Pancreas (tissue), 10 donors: Measurements from ENCODE around the gene NAT8L. TPM values are rescaled to one million over a fixed set of nuclear protein-coding genes. Genes with fewer than 3 reads are reported as not detected.

ENCODE experiments used
- ATAC-seq, 4 donors: fragments of 200-7000 bp; cut with Tn5 transposase; one replicate each; pipeline versions ENCODE4 v1.8.0 to v1.9.1; 2020; ENCODE audit warnings: mild to moderate bottlenecking in 4 of 4, moderate library complexity in 4 of 4
- DNase-seq, 6 donors: peaks; one replicate each; pipeline ENCODE4 v3.0.0-alpha.2; 2020
- FAIRE-seq: peaks from 2 replicates; lab custom pipeline; 2012; peaks lifted over from hg19 to GRCh38; lab: Jason Lieb, UNC
- H3K27ac ChIP-seq, 4 donors: fragments of 200-600 bp; sonication (generic); 1 replicate in 3 of 4; 2 replicates in 1 of 4; pipeline versions ENCODE4 v1.5.0 to v1.8.0; 2020
- H3K27me3 ChIP-seq, 4 donors: fragments of 200-600 bp; one replicate each; pipeline ENCODE4 v1.8.0; 2021
- H3K36me3 ChIP-seq, 3 donors: fragments of 200-600 bp; sonication (generic) in 1 of 3; one replicate each; pipeline versions ENCODE4 v1.5.0 to v1.8.0; 2020 to 2021
- H3K4me1 ChIP-seq, 3 donors: fragments of 200-600 bp; one replicate each; pipeline ENCODE4 v1.8.0; 2021
- H3K4me3 ChIP-seq, 4 donors: fragments of 200-600 bp; sonication (generic) in 2 of 4; one replicate each; pipeline versions ENCODE4 v1.5.0 to v1.8.0; 2020 to 2021
- H3K9me3 ChIP-seq, 4 donors: fragments of 200-600 bp; one replicate each; pipeline ENCODE4 v1.8.0; 2021
- CTCF ChIP-seq, 4 donors: fragments of 200-600 bp; sonication (generic) in 3 of 4; IDR thresholded peaks; one replicate each; pipeline versions ENCODE4 v1.5.0 to v1.8.0; 2021; ENCODE audit warnings: antibody characterized with exemption in 4 of 4
- WGBS, 2 donors: extraction: QIAGEN DNeasy Blood & Tissue Kit; methylation state at CpG; one replicate each; pipeline ENCODE4 v1.1.7; 2013; 5-methylcytosine and 5-hydroxymethylcytosine counted together
- intact Hi-C, 3 donors: fragments of 100-400 bp; cut with DNase I; formaldehyde crosslinking; loops; one replicate each; pipeline versions ENCODE4 v1.11.1 to v1.14.2; 2022
- polyA plus RNA-seq, 2 donors: library from polyadenylated mRNA; stranded (reverse); fragments of 200-250 nt; gene quantifications; one replicate each; pipeline ENCODE4 v1.2.3, GENCODE V29; 2013
- total RNA-seq, 6 donors: library from RNA; stranded (reverse); fragmentation: NEBNext Ultra II Directional in 4 of 6; extraction: Animal tissue kit (Norgen Biotek cat#: 25700) in 4 of 6; gene quantifications; one replicate each; pipeline versions ENCODE4 v1.2.1 to v1.2.4, GENCODE V29; 2021 to 2023
- donor health status: healthy with polysubstance abuse.
- donor health status: DM: no; HTN: no; CAD: no; lungs with moderate emphysema.
- donor health status: DM: no; HTN: no; CAD: no.
- donor health status: control.
- donor health status: control.
- donor health status: Bipolar disorder and iron deficiency.
- donor health status: DM: yes; HTN: yes; CAD: no.
- donor health status: DM: no; HTN: no; CAD: no.
- donor health status: DM: no; HTN: no; CAD: no.
- donor health status: DM: yes; HTN: yes; CAD: no.

NAT8L gene
- total and polyA plus RNA-seq, 8 donors: 3.0 to 7.2 (median 4.8) TPM

- no peak for TF ChIP-seq CTCF (IDR thresholded peaks at IDR 0.05)
- ATAC-seq: no peak
- Histone ChIP-seq H3K4me3 (no peak overlapping the region), H3K27me3 (no peaks in the 10 kb centered on the region), H3K36me3 (no peaks in the 10 kb centered on the region), H3K4me1 (no peaks in the 10 kb centered on the region), H3K27ac (no peak overlapping the region), H3K9me3 (no peaks in the 10 kb centered on the region)
- 96% methylated on average over 1 of the region's 1 CpG for WGBS, 2 donors
- intact Hi-C loops: no loop called here
- no peak for FAIRE-seq
- no peak for DNase-seq
These were observed 46.4 kb downstream of the NAT8L start for GRCh38 chr4:2105559-2105958.

DNA sequence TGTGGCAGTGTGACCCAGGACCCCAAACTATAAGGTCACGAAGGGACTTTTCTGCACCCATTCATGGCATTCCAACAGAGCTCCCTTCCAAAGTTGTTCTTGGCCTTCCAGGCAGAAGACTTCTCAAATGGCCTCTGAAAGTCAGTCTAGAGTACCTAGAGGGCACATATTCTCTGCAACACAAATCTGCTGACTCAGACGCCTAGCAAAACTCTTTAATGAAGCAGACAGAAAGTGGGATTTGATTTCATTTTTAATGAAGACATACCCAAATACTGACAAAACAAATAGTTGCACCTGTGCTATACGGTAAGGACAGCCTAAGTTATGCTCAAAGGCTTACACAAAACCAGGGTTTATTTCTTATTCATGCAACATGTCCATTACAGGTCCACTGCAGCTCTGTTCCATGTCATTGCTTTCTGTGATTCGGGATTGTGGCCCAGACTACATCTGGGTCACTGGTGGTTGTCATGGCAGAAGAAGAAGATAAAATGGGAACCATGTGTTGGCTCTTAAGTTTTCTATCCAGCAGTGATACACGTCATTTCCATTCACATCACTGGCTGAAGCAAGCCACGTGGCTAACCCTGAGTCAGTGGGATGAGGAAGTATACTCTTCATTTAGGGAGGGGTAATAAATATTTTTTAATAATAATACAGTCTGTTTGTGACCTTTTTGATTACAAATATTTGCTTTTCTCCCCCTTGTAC, 57.7 kb downstream of the NAT8L start:
- FAIRE-seq: no peak
- no peak for DNase-seq
- TF ChIP-seq CTCF (IDR thresholded peaks at IDR 0.05): no peak
- Histone ChIP-seq H3K9me3 (no peaks in the 10 kb centered on the region), H3K4me1 (no peaks in the 10 kb centered on the region), H3K4me3 (no peak overlapping the region), H3K27me3 (no peaks in the 10 kb centered on the region), H3K27ac (no peak overlapping the region), H3K36me3 (no peaks in the 10 kb centered on the region)
- intact Hi-C loops: no loop called here
- WGBS, 2 donors: 82 to 87% methylated on average over 6 of the region's 6 CpGs
- ATAC-seq: no peak

Other genes starting within 250 kb of the NAT8L start
- 10 to 100 TPM; 13.0 to 22.6 (median 19.3) TPM for gene LETM1, start 203.2 kb upstream of the NAT8L start, total RNA-seq
- gene LETM1, start 203.2 kb upstream of the NAT8L start, polyA plus RNA-seq: 10 to 100 TPM; 13.7 to 28.0 TPM
- 10 to 100 TPM; 20.0 to 36.6 (median 23.8) TPM for gene NSD2, start 187.9 kb upstream of the NAT8L start, total RNA-seq
- gene NSD2, start 187.9 kb upstream of the NAT8L start, polyA plus RNA-seq: 10 to 100 TPM; 11.7 to 14.2 TPM
- 10 to 100 TPM; 13.6 to 21.6 (median 16.7) TPM for gene NELFA, start 50.4 kb upstream of the NAT8L start, total RNA-seq
- gene NELFA, start 50.4 kb upstream of the NAT8L start, polyA plus RNA-seq: 10 to 100 TPM; 28.4 to 30.9 TPM
- 1 to 10 TPM; 4.1 to 7.9 (median 5.7) TPM for gene HAUS3, start 182.8 kb downstream of the NAT8L start, total RNA-seq
- 1 to 10 TPM; 8.5 to 9.6 TPM for gene HAUS3, start 182.8 kb downstream of the NAT8L start, polyA plus RNA-seq
- 1 to 10 TPM in 5 of 6 donors, under 1 TPM in 1; 0.95 to 2.3 (median 1.9) TPM for gene POLN, start 182.8 kb downstream of the NAT8L start, total RNA-seq
- 1 to 10 TPM; 2.5 to 3.6 TPM for gene POLN, start 182.8 kb downstream of the NAT8L start, polyA plus RNA-seq
- gene MXD4, start 202.8 kb downstream of the NAT8L start, total RNA-seq: 10 to 100 TPM; 14.8 to 35.8 (median 24.7) TPM
- 10 to 100 TPM; 29.6 to 51.4 TPM for gene MXD4, start 202.8 kb downstream of the NAT8L start, polyA plus RNA-seq